ENCODE data around the gene TMEM164.

Gene TMEM164

DNA sequence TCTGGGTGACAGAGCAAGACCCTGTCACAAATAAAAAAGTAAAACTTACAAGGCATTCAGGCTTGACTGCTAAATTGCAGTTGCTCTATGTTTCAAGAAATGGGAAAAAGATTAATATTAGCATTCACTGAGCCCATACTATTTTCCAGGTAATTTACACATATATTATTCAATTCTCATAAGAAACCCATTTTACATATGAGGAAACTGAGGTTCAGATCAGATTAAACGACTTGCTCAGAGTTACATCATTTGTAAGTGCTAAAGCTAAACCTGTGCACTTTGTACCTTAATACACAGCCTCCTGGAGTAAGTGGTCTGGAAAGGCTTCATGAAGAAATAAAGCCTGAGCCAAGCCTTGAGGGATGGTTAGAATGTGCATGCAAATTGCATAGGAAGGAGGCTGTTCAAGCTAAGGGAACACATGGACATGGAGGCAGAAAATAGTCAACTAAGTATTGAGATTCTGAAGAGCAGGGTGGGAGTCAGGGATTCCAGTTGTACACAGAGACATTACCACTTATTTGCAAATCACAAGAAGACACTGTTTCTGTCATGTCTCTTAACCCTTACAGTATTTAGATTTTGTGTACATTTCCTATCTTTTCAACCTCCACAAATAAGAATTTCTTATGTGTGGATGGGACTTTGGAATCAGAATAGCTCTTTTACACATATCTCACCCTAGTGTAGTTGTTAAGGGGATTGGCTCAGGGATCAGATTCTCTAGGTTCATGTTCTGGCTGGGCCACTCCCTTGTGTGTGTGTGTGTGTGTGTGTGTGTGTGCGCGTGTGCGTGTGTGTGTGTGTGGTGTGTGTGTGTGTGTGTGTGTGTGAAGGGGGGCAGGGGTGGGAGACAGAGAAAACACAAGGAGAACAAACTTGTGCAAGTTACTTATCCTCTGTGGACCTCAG, 113.4 kb downstream of the TMEM164 start:
- Histone ChIP-seq H3K27ac (no peak overlapping the region), H3K4me3 (no peak overlapping the region)
- TF ChIP-seq CTCF (IDR thresholded peaks at IDR 0.05): no peak
- no peak for DNase-seq (ENCODE audit: low spot score)

DNA sequence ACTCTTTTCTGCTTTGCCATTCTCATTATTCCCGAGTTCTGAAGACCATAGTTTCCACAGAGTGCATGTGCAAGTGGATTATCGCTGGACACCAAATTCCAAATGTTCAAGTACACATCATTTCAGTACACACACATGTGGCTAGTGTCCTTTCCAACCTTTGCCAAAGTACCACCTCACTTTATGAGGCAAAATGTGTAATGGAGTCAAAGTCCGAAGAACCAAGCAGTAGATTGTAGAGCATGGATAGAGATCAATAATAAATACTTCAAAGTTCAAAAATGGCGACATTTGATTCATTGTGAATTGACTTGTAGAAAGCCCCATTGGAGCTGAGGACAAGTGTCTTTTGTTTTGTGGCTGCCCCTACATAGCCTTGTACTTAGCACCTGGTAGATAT, 115.6 kb downstream of the TMEM164 start:
- DNase-seq (ENCODE audit: low spot score): no peak
- no peak for TF ChIP-seq CTCF (IDR thresholded peaks at IDR 0.05)
- Histone ChIP-seq H3K27ac (no peak overlapping the region), H3K4me3 (no peak overlapping the region)

DNA sequence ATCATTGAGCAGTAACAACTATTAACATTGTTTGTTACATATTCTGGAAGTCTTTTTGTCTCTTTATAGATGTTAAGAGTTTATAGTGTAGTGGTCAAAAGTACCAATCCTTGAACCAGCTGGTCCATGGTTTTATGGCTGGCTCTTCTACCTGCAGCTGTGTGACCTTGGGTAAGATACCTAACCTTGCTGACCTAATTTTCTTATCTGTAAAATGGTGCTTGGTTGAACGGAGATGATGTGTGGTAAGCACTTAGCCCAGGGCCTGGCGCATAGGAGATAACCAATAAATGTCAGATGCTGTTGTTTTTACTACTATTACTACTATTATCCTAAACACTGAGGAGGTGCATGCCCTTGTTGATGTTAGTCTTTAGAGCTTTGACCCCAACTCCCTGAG, 116.6 kb downstream of the TMEM164 start:
- no peak overlapping the region for H3K4me3 ChIP-seq
- H3K27ac ChIP-seq: no peak overlapping the region
- no peak for DNase-seq (ENCODE audit: low spot score)
- no peak for TF ChIP-seq CTCF (IDR thresholded peaks at IDR 0.05)

DNA sequence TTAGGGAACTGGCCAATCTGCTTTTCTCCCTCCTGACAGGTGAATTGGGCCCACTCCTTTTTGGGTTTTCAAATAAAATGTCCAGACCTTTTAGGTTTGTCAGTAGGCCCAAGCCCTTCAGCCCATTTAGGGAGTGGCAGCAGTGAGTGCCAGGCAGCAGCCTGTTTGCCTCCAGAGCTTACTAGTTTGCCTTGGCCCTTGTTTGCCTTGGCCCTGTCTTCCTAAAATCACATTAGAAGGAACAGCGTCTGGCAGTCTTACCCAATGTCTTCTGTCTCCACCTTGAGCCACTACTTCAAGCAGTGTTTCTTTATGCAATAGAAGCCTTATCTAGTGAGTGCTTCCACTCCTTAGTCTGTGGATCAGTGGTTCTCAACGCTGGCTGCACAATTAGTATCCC, 117.1 kb downstream of the TMEM164 start:
- no peak for TF ChIP-seq CTCF (IDR thresholded peaks at IDR 0.05)
- DNase-seq (ENCODE audit: low spot score): no peak
- Histone ChIP-seq H3K27ac (no peak overlapping the region), H3K4me3 (no peak overlapping the region)

GRCh38 chrX:110123331-110123782, 120.4 kb downstream of the TMEM164 start:
- Histone ChIP-seq H3K27ac (no peak overlapping the region), H3K4me3 (no peak overlapping the region)
- TF ChIP-seq CTCF (IDR thresholded peaks at IDR 0.05): no peak
- no peak for DNase-seq (ENCODE audit: low spot score)

DNA sequence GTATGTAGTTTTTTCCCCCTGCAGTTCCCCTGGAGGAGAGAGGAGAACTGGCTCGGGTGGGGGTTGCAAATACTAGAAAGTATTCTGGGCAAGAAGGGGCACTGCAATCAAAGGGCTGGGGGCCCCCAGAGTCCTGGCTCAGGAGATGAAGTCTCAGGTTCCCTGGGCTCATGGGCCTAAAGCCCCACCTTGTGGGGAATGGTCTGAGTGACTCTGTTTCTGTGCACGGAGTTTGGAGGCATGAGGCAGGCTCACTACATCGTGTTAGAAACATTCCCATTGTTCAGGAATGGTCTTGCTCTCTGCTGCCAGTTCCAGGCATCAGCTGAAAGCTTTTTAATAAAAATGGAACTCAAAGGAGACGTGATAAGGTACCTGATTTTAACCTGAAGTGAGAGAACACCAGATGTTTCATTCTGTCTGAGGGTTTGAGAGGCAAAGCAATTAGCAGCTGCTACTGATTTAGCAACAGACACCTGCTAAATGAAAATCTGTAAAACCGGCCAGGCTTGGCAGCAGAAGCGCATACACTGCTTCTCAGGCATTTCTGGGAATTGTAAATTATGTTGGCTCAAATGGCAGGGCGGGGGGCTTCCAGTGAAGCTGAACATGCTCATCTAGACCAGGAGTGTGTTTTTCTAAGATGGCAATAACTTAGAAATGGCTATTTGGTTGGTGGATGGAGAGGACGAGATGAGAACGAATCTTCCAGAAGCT, 122.7 kb downstream of the TMEM164 start:
- TF ChIP-seq CTCF (IDR thresholded peaks at IDR 0.05): no peak
- no peak for DNase-seq (ENCODE audit: low spot score)
- Histone ChIP-seq H3K27ac (no peak overlapping the region), H3K4me3 (no peak overlapping the region)

Data from coronary artery (tissue), 2 donors.